MM.1S (cell line): ENCODE data around the gene ITIH4.

ENCODE experiments used
- DNase-seq: peaks from one replicate; pipeline ENCODE4 v3.0.0-alpha.2; 2015
- H2AFZ ChIP-seq: fragments of 300-600 bp; sonication (generic); 2 replicates; pipeline ENCODE4 v1.6.0; 2016; ENCODE audit warnings: antibody characterized with exemption, low read length
- H3F3A ChIP-seq: fragments of 300-600 bp; sonication (generic); 2 replicates; pipeline ENCODE4 v1.6.1; 2016; ENCODE audit warnings: mild to moderate bottlenecking, antibody characterized with exemption, low read length, moderate library complexity, mixed read lengths; ENCODE audit not compliant: insufficient read depth
- H3K27ac ChIP-seq: fragments of 300-600 bp; sonication (generic); 2 replicates; pipeline ENCODE4 v1.5.1; 2016; ENCODE audit warnings: mild to moderate bottlenecking, low read length
- H3K27me3 ChIP-seq: fragments of 300-600 bp; sonication (generic); replicated peaks from 2 replicates; pipeline ENCODE4 v1.6.0; 2016; ENCODE audit warnings: low read length; ENCODE audit not compliant: insufficient read depth
- H3K36me3 ChIP-seq: fragments of 300-600 bp; sonication (generic); replicated peaks from 2 replicates; pipeline ENCODE4 v1.6.1; 2016; ENCODE audit warnings: mild to moderate bottlenecking, low read length, mixed read lengths; ENCODE audit not compliant: insufficient read depth
- H3K4me1 ChIP-seq: fragments of 300-600 bp; sonication (generic); 2 replicates; pipeline ENCODE4 v1.6.1; 2016; ENCODE audit warnings: low read length, mixed read lengths
- H3K4me2 ChIP-seq: fragments of 300-600 bp; sonication (generic); 2 replicates; pipeline ENCODE4 v1.6.0; 2016; ENCODE audit warnings: low read depth, low read length
- H3K4me3 ChIP-seq: fragments of 300-600 bp; sonication (generic); 2 replicates; pipeline ENCODE4 v1.5.1; 2016; ENCODE audit warnings: low read length, mixed read lengths
- H3K79me2 ChIP-seq: fragments of 300-600 bp; sonication (generic); 2 replicates; pipeline ENCODE4 v1.6.1; 2016; ENCODE audit warnings: mixed run types, low read length, mixed read lengths
- H3K9ac ChIP-seq: fragments of 300-600 bp; sonication (generic); 2 replicates; pipeline ENCODE4 v1.6.1; 2016; ENCODE audit warnings: low read length, mixed read lengths
- H3K9me2 ChIP-seq: fragments of 300-600 bp; sonication (generic); replicated peaks from 2 replicates; pipeline ENCODE4 v1.6.1; 2016; ENCODE audit warnings: mild to moderate bottlenecking, low read length, mixed read lengths; ENCODE audit not compliant: insufficient read depth
- H3K9me3 ChIP-seq: fragments of 300-600 bp; sonication (generic); replicated peaks from 2 replicates; pipeline ENCODE4 v1.6.1; 2016; ENCODE audit warnings: mild to moderate bottlenecking, low read length, mixed read lengths; ENCODE audit not compliant: insufficient read depth
- H4K20me1 ChIP-seq: fragments of 300-600 bp; sonication (generic); 2 replicates; pipeline ENCODE4 v1.6.1; 2016; ENCODE audit warnings: mild to moderate bottlenecking, low read length, moderate library complexity, mixed read lengths; ENCODE audit not compliant: insufficient read depth
- EZH2 ChIP-seq: fragments of 300-600 bp; sonication (generic); optimal IDR thresholded peaks from 2 replicates; pipeline ENCODE3; 2017; ENCODE audit warnings: low read depth, mild to moderate bottlenecking, antibody characterized with exemption, low read length, mixed read lengths
- EZH2phosphoT487 ChIP-seq: fragments of 300-600 bp; sonication (generic); IDR thresholded peaks from 2 replicates; pipeline ENCODE4 v1.6.1; 2018; ENCODE audit warnings: antibody characterized with exemption, low read length
- TF ChIP-seq, protein P1 (sequence below): fragments of 300-600 bp; sonication (generic); IDR thresholded peaks from 2 replicates; pipeline ENCODE4 v1.5.1; 2016; ENCODE audit warnings: antibody characterized with exemption, low read length, mixed read lengths

ITIH4 gene

DNA sequence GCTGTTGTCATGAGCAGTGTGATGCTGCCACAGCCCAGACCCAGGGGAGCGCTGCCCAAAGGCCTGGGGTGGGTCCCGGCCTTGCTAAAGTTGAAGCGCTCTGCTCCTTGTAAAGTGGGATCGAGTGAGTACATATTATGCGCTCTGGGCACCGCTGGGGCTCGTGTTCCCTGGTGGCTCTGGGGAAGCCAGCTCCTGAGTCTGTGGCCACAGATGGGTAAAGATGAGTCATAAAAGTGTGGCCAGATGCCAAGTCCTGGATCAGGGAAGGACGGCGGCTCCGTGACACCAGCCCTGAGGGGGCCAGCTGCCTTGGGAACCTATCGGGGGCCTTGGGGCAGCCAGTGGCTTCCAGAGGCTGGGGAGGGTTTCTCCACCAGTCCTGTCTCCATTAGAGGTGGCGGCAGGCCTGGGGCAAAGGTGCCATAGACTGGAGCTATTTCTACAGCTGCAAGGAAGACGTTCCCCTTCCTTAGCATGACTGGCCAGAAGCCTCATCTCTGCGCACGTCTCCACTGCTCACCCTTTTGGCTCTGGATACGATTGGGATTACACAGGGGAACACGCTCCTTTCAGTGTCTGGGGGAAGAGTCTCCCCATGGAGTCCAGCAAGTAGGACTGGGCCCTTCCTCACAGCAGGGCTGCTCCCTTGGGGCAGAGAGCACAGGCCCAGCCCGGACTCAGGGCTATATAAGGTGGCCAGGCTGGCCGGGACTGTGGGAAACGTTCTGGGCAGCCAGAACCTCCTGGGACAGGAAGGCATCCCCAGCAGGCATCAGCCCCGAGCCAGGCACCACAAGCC is 1.2 kb upstream of the ITIH4 start:
- H4K20me1 ChIP-seq: no peaks in the 10 kb centered on the region
- H3K9me3 ChIP-seq: no peaks in the 10 kb centered on the region
- H3K27me3 ChIP-seq: no peaks in the 10 kb centered on the region
- H3F3A ChIP-seq: no peaks in the 10 kb centered on the region
- DNase-seq: no peak
- no peaks in the 10 kb centered on the region for H3K9me2 ChIP-seq
- no peak overlapping the region for H2AFZ ChIP-seq
- H3K36me3 ChIP-seq: no peaks in the 10 kb centered on the region
- H3K4me2 ChIP-seq: no peak overlapping the region
- H3K9ac ChIP-seq: no peak overlapping the region
- no peak overlapping the region for H3K27ac ChIP-seq
- H3K4me1 ChIP-seq: no peaks in the 10 kb centered on the region
- H3K4me3 ChIP-seq: no peak overlapping the region
- no peaks in the 10 kb centered on the region for H3K79me2 ChIP-seq
- TF ChIP-seq, protein P1, sequence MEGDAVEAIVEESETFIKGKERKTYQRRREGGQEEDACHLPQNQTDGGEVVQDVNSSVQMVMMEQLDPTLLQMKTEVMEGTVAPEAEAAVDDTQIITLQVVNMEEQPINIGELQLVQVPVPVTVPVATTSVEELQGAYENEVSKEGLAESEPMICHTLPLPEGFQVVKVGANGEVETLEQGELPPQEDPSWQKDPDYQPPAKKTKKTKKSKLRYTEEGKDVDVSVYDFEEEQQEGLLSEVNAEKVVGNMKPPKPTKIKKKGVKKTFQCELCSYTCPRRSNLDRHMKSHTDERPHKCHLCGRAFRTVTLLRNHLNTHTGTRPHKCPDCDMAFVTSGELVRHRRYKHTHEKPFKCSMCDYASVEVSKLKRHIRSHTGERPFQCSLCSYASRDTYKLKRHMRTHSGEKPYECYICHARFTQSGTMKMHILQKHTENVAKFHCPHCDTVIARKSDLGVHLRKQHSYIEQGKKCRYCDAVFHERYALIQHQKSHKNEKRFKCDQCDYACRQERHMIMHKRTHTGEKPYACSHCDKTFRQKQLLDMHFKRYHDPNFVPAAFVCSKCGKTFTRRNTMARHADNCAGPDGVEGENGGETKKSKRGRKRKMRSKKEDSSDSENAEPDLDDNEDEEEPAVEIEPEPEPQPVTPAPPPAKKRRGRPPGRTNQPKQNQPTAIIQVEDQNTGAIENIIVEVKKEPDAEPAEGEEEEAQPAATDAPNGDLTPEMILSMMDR: no peak
- no peak for TF ChIP-seq EZH2phosphoT487
- TF ChIP-seq EZH2: no peak

DNA sequence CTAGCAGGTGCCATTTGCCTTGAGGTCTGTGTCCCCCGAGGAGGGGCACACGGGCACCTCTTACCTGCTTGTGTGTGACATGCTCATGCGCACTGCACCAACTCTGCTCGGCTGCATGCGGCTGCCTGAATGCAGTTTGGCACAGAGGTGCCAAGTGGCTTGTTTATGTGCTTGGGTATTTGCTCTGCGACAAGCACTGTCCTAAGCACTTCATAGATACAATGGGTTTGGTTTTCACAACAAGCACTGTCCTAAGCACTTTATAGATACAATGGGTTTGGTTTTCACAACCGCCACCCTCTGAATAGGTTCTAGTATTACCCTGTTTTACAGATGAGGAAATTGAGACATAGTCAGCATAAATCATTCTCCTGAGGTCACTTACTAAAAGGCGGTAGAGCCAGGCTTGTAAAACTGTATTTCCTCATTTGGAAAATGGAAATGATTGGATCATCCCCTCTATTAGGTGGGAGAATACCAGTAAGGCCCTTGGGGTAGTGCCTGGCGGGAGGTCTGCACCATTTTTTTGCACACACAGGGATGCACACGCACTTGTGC is 487 bp downstream of the ITIH4 start:
- Histone ChIP-seq H3K9me2 (no peaks in the 10 kb centered on the region), H3K4me1 (no peaks in the 10 kb centered on the region), H3K79me2 (no peaks in the 10 kb centered on the region), H3K4me3 (no peak overlapping the region), H3K27me3 (no peaks in the 10 kb centered on the region), H3K4me2 (no peak overlapping the region), H4K20me1 (no peaks in the 10 kb centered on the region), H3K9me3 (no peaks in the 10 kb centered on the region), H3K9ac (no peak overlapping the region), H3F3A (no peaks in the 10 kb centered on the region), H3K27ac (no peak overlapping the region), H2AFZ (no peak overlapping the region), H3K36me3 (no peaks in the 10 kb centered on the region)
- no peak for DNase-seq
- TF ChIP-seq, protein P1: no peak
- TF ChIP-seq EZH2phosphoT487 (no peak), EZH2 (no peak)

DNA sequence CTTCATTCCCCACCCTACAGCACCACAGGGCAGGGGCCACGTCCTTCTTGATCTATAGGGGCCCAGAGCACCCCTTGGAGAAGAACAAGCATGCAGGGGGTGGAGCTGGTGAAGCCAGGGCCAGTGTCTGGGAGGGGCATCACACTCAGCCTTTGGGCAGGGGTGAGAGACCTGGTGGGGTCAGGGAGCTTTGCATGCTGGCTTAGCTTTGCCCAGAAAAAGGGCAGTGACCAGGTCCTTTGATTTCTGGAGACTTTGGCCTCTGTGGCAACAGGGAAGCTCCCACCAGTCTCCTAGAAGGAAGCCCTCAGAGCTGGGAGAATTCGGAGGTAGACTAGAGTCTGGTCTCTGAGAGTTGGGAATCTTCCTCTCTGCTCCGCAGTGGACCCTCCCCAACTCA is 990 bp downstream of the ITIH4 start:
- TF ChIP-seq EZH2 (no peak), EZH2phosphoT487 (no peak)
- TF ChIP-seq, protein P1: no peak
- no peak overlapping the region for H3K4me3 ChIP-seq

More for the DNA sequence above, 990 bp downstream of the ITIH4 start:
- no peak overlapping the region for H2AFZ ChIP-seq
- H4K20me1 ChIP-seq: no peaks in the 10 kb centered on the region
- H3K9ac ChIP-seq: no peak overlapping the region
- no peaks in the 10 kb centered on the region for H3K9me3 ChIP-seq
- H3K4me2 ChIP-seq: no peak overlapping the region
- H3K27ac ChIP-seq: no peak overlapping the region
- H3K79me2 ChIP-seq: no peaks in the 10 kb centered on the region
- H3K9me2 ChIP-seq: no peaks in the 10 kb centered on the region
- no peaks in the 10 kb centered on the region for H3K36me3 ChIP-seq
- H3K4me1 ChIP-seq: no peaks in the 10 kb centered on the region
- no peaks in the 10 kb centered on the region for H3F3A ChIP-seq
- no peaks in the 10 kb centered on the region for H3K27me3 ChIP-seq
- no peak for DNase-seq
